HG02884 (cell line): ENCODE measurements around the gene CCNB2.

Experiments used
- ATAC-seq: cut with Tn5 transposase; IDR thresholded peaks from one replicate; pipeline ENCODE4 v1.9.1; 2021; ENCODE audit warnings: mild to moderate bottlenecking, moderate library complexity; ENCODE audit not compliant: unreplicated experiment

CCNB2 gene

GRCh38 chr15:59165726-59166125 is 60.8 kb downstream of the CCNB2 start:
- no peak for ATAC-seq

GRCh38 chr15:59166166-59166565 is 61.2 kb downstream of the CCNB2 start:
- no peak for ATAC-seq

- no peak for ATAC-seq
These were observed 61.8 kb downstream of the CCNB2 start for GRCh38 chr15:59166601-59167265.

GRCh38 chr15:59168536-59168935 is 63.6 kb downstream of the CCNB2 start:
- ATAC-seq = no peak

- no peak for ATAC-seq
These were observed 64.3 kb downstream of the CCNB2 start for GRCh38 chr15:59169251-59169708.

GRCh38 chr15:59170295-59171066 is 65.5 kb downstream of the CCNB2 start:
- no peak for ATAC-seq

- no peak for ATAC-seq
These were observed 66.1 kb downstream of the CCNB2 start for GRCh38 chr15:59171067-59171397.

GRCh38 chr15:59172289-59172901 is 67.4 kb downstream of the CCNB2 start:
- no peak for ATAC-seq

GRCh38 chr15:59173194-59173593 is 68.2 kb downstream of the CCNB2 start:
- ATAC-seq = no peak

- ATAC-seq = no peak
These were observed 69.3 kb downstream of the CCNB2 start for GRCh38 chr15:59174151-59174834.
